CD4-positive, alpha-beta T cell (primary cell): ENCODE data around the gene WNK2. TPM values are rescaled to one million over a fixed set of nuclear protein-coding genes. Genes with fewer than 3 reads are reported as not detected.

ENCODE experiments used
- ATAC-seq: fragments of 200-7000 bp; cut with Tn5 transposase; one replicate; pipeline ENCODE4 v1.10.0; 2022; ENCODE audit warnings: mild to moderate bottlenecking; ENCODE audit not compliant: poor library complexity
- CTCF ChIA-PET: fragments of 350-600 bp; sonication (Branson Sonifier 250); formaldehyde crosslinking; loops from one replicate; lab custom pipeline; 2021; ENCODE audit warnings: antibody characterized with exemption, inconsistent platforms; lab: Charles Lee
- POLR2A ChIA-PET: fragments of 350-600 bp; sonication (Branson Sonifier 250); formaldehyde crosslinking; loops from one replicate; lab custom pipeline; 2021; ENCODE audit warnings: antibody characterized with exemption, inconsistent platforms; lab: Charles Lee
- DNase-seq, 14 experiments: peaks; one replicate each; pipeline ENCODE4 v3.0.0-alpha.2; 2013 to 2020; ENCODE audit warnings: mixed read lengths in 2 of 14
- H3K27ac ChIP-seq, 2 donors: one replicate each; pipeline versions ENCODE4 v1.5.1 to v1.7.0; 2013; ENCODE audit warnings: low read length in 2 of 2, low read depth in 1 of 2, mild to moderate bottlenecking in 1 of 2
- H3K27me3 ChIP-seq, 2 experiments: 1 replicate in 1 of 2; 2 replicates in 1 of 2; pipeline versions ENCODE4 v1.6.1 to v1.7.0; 2013; ENCODE audit warnings: low read length in 2 of 2, control low read depth in 1 of 2, mild to moderate bottlenecking in 1 of 2, moderate library complexity in 1 of 2; ENCODE audit not compliant: insufficient read depth in 2 of 2, control insufficient read depth in 1 of 2
- H3K36me3 ChIP-seq: one replicate; pipeline ENCODE4 v1.6.1; 2013; ENCODE audit warnings: low read length, control low read depth; ENCODE audit not compliant: insufficient read depth
- H3K4me1 ChIP-seq: one replicate; pipeline ENCODE4 v1.6.1; 2013; ENCODE audit warnings: low read length, control low read depth; ENCODE audit not compliant: insufficient read depth
- H3K4me3 ChIP-seq: one replicate; pipeline ENCODE4 v1.5.1; 2013; ENCODE audit warnings: mild to moderate bottlenecking, low read length, moderate library complexity
- H3K9me3 ChIP-seq, 2 experiments: 1 replicate in 1 of 2; 2 replicates in 1 of 2; pipeline versions ENCODE4 v1.6.1 to v1.7.0; 2013; ENCODE audit warnings: low read length in 2 of 2, mild to moderate bottlenecking in 2 of 2, control low read depth in 1 of 2, moderate library complexity in 1 of 2; ENCODE audit not compliant: control insufficient read depth in 1 of 2, insufficient read depth in 1 of 2
- H3K27ac Mint-ChIP-seq: one replicate; pipeline ENCODE4 v1.8.0; 2020; ENCODE audit warnings: mixed read lengths
- H3K27me3 Mint-ChIP-seq: one replicate; pipeline ENCODE4 v1.8.0; 2021; ENCODE audit warnings: mixed read lengths
- H3K36me3 Mint-ChIP-seq: one replicate; pipeline ENCODE4 v1.8.0; 2021; ENCODE audit warnings: low read depth, mixed read lengths
- H3K4me1 Mint-ChIP-seq: one replicate; pipeline ENCODE4 v1.8.0; 2021; ENCODE audit warnings: low read depth, mixed read lengths
- H3K4me3 Mint-ChIP-seq: one replicate; pipeline ENCODE4 v1.8.0; 2020; ENCODE audit warnings: mild to moderate bottlenecking, mixed read lengths
- H3K9me3 Mint-ChIP-seq: one replicate; pipeline ENCODE4 v1.8.0; 2020; ENCODE audit warnings: mixed read lengths
- CTCF ChIP-seq: fragments of 200-600 bp; IDR thresholded peaks from one replicate; pipeline ENCODE4 v1.8.0; 2022; ENCODE audit warnings: antibody characterized with exemption, mild to moderate bottlenecking
- intact Hi-C, 2 experiments: fragments of 100-400 bp; cut with DNase I in 1 of 2; cut with micrococcal nuclease in 1 of 2; formaldehyde crosslinking; loops; one replicate each; pipeline versions ENCODE4 v1.15.1 to v1.9.0; 2023 to 2025; cut with DNase I, micrococcal nuclease
- total RNA-seq, 174 experiments: library from RNA in 2 of 174; stranded (reverse) in 2 of 174; gene quantifications; one replicate each; pipeline ENCODE4 v1.2.3 and lab custom pipeline; 2021 to 2026

The WNK2 gene
- total RNA-seq, 2 experiments from 2014 or later, result 0.19 to 0.22 TPM

- peaks cover 4% of the 10 kb centered on the region in 2 experiments for H3K27me3 ChIP-seq
- no peak for TF ChIP-seq CTCF
- no peak overlapping the region for H3K27ac Mint-ChIP-seq
- H3K36me3 Mint-ChIP-seq, result no peaks in the 10 kb centered on the region
- no peak overlapping the region for H3K27ac ChIP-seq
- no peaks in the 10 kb centered on the region for H3K4me1 Mint-ChIP-seq
- no peaks in the 10 kb centered on the region for H3K36me3 ChIP-seq
- H3K4me1 ChIP-seq, result peaks cover 1% of the 10 kb centered on the region
- ChIA-PET POLR2A (no interaction called here), CTCF (no interaction called here)
- H3K27me3 Mint-ChIP-seq, result peaks cover 7% of the 10 kb centered on the region
- ATAC-seq, result no peak
- no peaks in the 10 kb centered on the region for H3K9me3 ChIP-seq
- no peak overlapping the region for H3K4me3 ChIP-seq
- no peaks in the 10 kb centered on the region for H3K9me3 Mint-ChIP-seq
- no peak overlapping the region for H3K4me3 Mint-ChIP-seq
- no peak for DNase-seq
- intact Hi-C loops, result no loop called here
Observed at GRCh38 chr9:93189369-93190132, 5.6 kb downstream of the WNK2 start.

GRCh38 chr9:93190133-93190525 lies 6.2 kb downstream of the WNK2 start:
- H3K9me3 Mint-ChIP-seq, result no peaks in the 10 kb centered on the region
- H3K36me3 ChIP-seq, result no peaks in the 10 kb centered on the region

GRCh38 chr9:93190656-93191353 lies 6.9 kb downstream of the WNK2 start:
- Mint-ChIP-seq H3K27ac (no peak overlapping the region), H3K4me1 (no peaks in the 10 kb centered on the region), H3K4me3 (no peak overlapping the region)

More at GRCh38 chr9:93190133-93190525, 6.2 kb downstream of the WNK2 start:
- no peaks in the 10 kb centered on the region for H3K4me1 ChIP-seq
- no peak overlapping the region for H3K4me3 Mint-ChIP-seq
- H3K27me3 ChIP-seq, result peaks cover 3 to 4% of the 10 kb centered on the region in 2 experiments
- intact Hi-C loops, result no loop called here
- no peak overlapping the region for H3K4me3 ChIP-seq
- H3K4me1 Mint-ChIP-seq, result no peaks in the 10 kb centered on the region
- no peak for TF ChIP-seq CTCF
- ChIA-PET POLR2A (no interaction called here), CTCF (no interaction called here)
- H3K27me3 Mint-ChIP-seq, result peaks cover 7% of the 10 kb centered on the region
- ATAC-seq (no peak), DNase-seq (no peak)
- no peaks in the 10 kb centered on the region for H3K9me3 ChIP-seq
- no peak overlapping the region for H3K27ac ChIP-seq
- H3K27ac Mint-ChIP-seq, result no peak overlapping the region
- no peaks in the 10 kb centered on the region for H3K36me3 Mint-ChIP-seq

More at GRCh38 chr9:93190656-93191353, 6.9 kb downstream of the WNK2 start:
- no peaks in the 10 kb centered on the region for H3K9me3 ChIP-seq
- no peaks in the 10 kb centered on the region for H3K36me3 ChIP-seq
- no peaks in the 10 kb centered on the region for H3K4me1 ChIP-seq
- no peak for TF ChIP-seq CTCF
- H3K27ac ChIP-seq, result no peak overlapping the region
- CTCF ChIA-PET, result no interaction called here
- DNase-seq (no peak), ATAC-seq (no peak)
- intact Hi-C loops, result no loop called here
- Mint-ChIP-seq H3K36me3 (no peaks in the 10 kb centered on the region), H3K27me3 (peaks cover 3% of the 10 kb centered on the region), H3K9me3 (no peaks in the 10 kb centered on the region)
- peaks cover 3 to 4% of the 10 kb centered on the region in 2 experiments for H3K27me3 ChIP-seq
- POLR2A ChIA-PET, result no interaction called here
- H3K4me3 ChIP-seq, result no peak overlapping the region
